NCI-H2227 (cell line): ENCODE data around the gene C19orf53.

Experiments used
- DNase-seq: peaks from one replicate; lab custom pipeline; 2025; ENCODE audit not compliant: unreplicated experiment; lab: John Stamatoyannopoulos, UW

The C19orf53 gene

GRCh38 chr19:13825489-13826441, 51.5 kb downstream of the C19orf53 start:
- peak; percentile 37 for DNase-seq

DNA sequence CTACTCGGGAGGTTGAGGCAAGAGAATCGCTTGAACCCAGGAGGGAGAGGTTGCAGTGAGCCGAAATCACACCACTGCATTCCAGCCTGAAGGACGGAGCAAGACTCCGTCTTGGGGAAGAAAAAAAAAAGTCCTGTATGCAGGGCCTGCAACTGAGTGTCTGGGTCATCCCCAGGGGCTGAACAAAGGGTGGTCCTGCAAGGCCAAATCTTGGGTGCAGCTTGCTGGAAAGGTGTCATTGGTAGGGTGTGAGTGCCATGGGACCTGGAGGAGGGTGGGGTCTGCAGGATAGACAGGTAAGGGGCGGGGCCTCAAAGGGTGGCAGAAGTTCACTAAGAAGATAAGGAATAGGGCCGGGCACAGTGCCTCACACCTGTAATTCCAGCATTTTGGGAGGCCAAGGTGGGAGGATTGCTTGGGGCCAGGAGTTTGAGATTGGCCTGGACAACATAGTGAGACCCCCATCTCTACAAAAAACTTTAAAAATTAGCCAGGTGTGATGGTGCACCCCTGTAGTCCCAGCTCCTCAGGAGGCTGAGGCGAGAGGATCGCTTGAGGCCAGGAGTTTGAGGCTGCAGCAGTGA, 52.5 kb downstream of the C19orf53 start:
- no peak for DNase-seq

DNA sequence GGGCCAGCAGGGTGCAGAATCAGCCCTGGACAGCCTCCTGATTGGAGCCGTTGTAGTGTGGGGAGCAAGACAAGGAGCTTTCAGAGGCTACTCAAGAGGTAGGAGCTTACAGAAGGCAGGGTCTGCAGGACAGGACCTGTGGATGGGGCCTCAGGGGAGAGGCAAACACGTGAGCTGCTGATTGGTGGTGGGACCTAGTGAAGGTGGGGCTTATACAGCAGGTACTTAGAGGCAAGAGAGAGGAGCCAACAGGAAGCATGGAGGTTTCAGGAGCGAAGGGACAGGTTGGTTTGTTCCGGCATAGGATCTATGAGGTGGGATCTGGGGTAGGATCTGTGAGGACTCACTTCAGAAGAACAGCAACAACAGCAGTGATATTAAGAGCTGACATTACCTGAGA, 53.4 kb downstream of the C19orf53 start:
- DNase-seq: no peak
